ENCODE data around the gene SCN8A.

DNA sequence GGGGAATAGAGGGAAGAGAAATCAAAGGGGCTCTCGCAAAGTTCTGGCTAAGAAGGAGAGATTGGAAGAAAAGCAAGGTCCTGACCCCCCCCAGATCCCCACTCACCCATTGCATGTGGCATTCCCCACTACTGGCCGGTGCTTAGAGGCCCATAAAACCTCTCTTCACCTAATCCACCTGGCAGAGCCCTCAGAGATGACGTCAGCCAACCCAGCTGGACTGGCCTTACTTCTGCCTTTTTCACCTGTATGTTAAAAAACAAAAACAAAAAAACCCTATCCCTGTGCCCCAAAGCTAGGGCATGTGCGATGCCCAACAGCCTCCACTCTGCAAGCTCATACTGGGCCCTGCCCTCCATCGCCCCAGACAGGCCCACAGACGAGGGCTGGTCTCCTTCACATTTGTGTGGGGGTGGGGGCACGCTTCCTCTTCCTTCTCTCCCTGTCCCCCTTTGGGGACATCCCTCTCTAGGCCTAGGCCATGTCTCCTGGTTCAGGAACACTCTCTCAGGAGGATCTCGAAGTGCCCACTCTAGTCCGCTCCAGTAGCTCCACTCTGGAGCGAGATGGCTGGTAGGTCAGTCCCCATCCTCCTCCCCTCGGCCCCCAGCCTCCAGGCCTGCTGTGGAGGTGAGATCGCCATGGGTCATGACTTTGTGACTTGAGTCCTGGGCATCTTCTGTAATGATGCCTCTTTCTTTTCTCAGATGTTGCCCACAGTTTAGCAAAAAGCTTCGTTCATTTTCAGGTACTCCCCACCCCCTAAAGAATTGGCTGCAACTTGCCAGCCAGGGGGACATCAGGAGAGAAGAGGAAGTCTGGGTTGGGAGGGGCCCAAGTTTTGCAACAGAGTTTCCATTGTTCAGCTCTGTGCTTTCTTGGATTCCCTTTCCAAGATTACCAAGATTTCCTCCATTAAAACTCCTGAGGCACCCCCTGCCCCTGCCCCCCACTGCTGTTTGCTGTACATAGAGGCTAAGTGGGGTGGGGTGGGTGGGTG, 220.5 kb downstream of the SCN8A start:
- TF ChIP-seq, protein P1, sequence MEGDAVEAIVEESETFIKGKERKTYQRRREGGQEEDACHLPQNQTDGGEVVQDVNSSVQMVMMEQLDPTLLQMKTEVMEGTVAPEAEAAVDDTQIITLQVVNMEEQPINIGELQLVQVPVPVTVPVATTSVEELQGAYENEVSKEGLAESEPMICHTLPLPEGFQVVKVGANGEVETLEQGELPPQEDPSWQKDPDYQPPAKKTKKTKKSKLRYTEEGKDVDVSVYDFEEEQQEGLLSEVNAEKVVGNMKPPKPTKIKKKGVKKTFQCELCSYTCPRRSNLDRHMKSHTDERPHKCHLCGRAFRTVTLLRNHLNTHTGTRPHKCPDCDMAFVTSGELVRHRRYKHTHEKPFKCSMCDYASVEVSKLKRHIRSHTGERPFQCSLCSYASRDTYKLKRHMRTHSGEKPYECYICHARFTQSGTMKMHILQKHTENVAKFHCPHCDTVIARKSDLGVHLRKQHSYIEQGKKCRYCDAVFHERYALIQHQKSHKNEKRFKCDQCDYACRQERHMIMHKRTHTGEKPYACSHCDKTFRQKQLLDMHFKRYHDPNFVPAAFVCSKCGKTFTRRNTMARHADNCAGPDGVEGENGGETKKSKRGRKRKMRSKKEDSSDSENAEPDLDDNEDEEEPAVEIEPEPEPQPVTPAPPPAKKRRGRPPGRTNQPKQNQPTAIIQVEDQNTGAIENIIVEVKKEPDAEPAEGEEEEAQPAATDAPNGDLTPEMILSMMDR (IDR thresholded peaks at IDR 0.05; ENCODE audit: extremely low read depth in 1 of 2, insufficient read depth in 1 of 2, low read depth in 1 of 2, low read length in 2 of 2) = no peak
- TF ChIP-seq POLR2A (IDR thresholded peaks at IDR 0.05; ENCODE audit: low read depth, low read length) (no peak), POLR2AphosphoS5 (IDR thresholded peaks at IDR 0.05; ENCODE audit: insufficient read depth, low read depth, low read length) (no peak)

Data from endothelial cell of umbilical vein (primary cell).